ENCODE data around the gene TAF1D. TPM values are rescaled to one million over a fixed set of nuclear protein-coding genes. Genes with fewer than 3 reads are reported as not detected.

TAF1D gene
- total and polyA plus RNA-seq, 10 of the 15 experiments (the other 5 are each of a cell fraction or from before 2014, with no cell fraction given), result 101 to 314 (median 199) TPM

DNA sequence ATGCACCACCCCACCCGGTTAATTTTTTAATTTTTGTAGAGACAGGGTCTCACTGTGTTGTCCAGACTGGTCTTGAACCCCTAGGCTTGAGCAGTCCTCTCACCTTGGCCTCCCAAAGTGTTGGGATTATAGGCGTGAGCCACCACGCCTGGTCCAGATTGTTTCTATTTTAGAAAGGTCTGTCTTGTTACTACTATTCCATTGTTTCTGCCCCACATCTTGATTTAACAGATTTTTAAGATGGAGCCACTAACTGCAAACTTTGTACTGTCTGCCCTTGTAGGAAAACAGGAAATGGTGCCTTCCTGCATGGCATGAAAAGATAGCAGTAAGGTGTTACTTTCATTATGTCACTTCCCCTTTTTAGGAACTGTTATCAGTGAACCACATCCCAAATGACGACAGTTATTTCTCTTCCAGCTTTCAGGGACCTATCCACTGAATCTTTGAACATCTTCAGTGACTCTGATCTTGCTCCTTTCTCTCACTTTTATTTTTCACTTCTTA, 23.2 kb downstream of the TAF1D start (continued):
- TF ChIP-seq, protein P1, sequence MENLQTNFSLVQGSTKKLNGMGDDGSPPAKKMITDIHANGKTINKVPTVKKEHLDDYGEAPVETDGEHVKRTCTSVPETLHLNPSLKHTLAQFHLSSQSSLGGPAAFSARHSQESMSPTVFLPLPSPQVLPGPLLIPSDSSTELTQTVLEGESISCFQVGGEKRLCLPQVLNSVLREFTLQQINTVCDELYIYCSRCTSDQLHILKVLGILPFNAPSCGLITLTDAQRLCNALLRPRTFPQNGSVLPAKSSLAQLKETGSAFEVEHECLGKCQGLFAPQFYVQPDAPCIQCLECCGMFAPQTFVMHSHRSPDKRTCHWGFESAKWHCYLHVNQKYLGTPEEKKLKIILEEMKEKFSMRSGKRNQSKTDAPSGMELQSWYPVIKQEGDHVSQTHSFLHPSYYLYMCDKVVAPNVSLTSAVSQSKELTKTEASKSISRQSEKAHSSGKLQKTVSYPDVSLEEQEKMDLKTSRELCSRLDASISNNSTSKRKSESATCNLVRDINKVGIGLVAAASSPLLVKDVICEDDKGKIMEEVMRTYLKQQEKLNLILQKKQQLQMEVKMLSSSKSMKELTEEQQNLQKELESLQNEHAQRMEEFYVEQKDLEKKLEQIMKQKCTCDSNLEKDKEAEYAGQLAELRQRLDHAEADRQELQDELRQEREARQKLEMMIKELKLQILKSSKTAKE (IDR thresholded peaks at IDR 0.05; ENCODE audit: low read depth, poor library complexity, severe bottlenecking), result peak; percentile 68
- no peak for TF ChIP-seq ZNF274 (IDR thresholded peaks at IDR 0.05; ENCODE audit: insufficient read depth, insufficient read length)
- TF ChIP-seq TAF1 (IDR thresholded peaks at IDR 0.05; ENCODE audit: borderline replicate concordance, low read depth, low read length), result no peak
- no peak for TF ChIP-seq TCF3 (IDR thresholded peaks at IDR 0.05; ENCODE audit: borderline replicate concordance, insufficient read depth, low read depth, low read length)
- TF ChIP-seq ZNF217 (IDR thresholded peaks at IDR 0.05), result no peak
- peak in 1 of 2 experiments; percentile 53; a peak in 1 of 4 replicates for TF ChIP-seq ETV6 (conservative IDR thresholded peaks at IDR 0.05 in 1 of 2, IDR thresholded peaks at IDR 0.05 in 1 of 2; ENCODE audit: borderline replicate concordance in 1 of 2, low read depth in 1 of 2)
- no peak for TF ChIP-seq ZZZ3 (IDR thresholded peaks at IDR 0.05; ENCODE audit: control insufficient read depth, insufficient read length, low read depth)
- TF ChIP-seq YY1 (IDR thresholded peaks at IDR 0.05; ENCODE audit: low read depth, low read length), result peak; percentile 47; the same call in 1 of the 2 replicates
- peak; percentile 87 for TF ChIP-seq RELB (IDR thresholded peaks at IDR 0.05; ENCODE audit: low read depth)
- peak; percentile 72 to 96; a peak in 3 of 4 replicates for TF ChIP-seq EP300 (IDR thresholded peaks at IDR 0.05; ENCODE audit: borderline replicate concordance in 1 of 2, control insufficient read depth in 1 of 2, low read depth in 2 of 2, low read length in 2 of 2)
- no peak for TF ChIP-seq RELA (IDR thresholded peaks at IDR 0.05; ENCODE audit: borderline replicate concordance, partially characterized antibody)
- no peak for TF ChIP-seq PKNOX1 (IDR thresholded peaks at IDR 0.05)
- TF ChIP-seq PAX5 (IDR thresholded peaks at IDR 0.05; ENCODE audit: borderline replicate concordance, low read depth, low read length), result 0 out of 2 replicates have a peak, but pooled peaks have one; percentile 58
- TF ChIP-seq BHLHE40 (IDR thresholded peaks at IDR 0.05; ENCODE audit: borderline replicate concordance in 1 of 2, low read depth in 2 of 2, low read length in 1 of 2), result peak in 1 of 2 experiments; percentile 46; a peak in 1 of 4 replicates
- TF ChIP-seq JUNB (IDR thresholded peaks at IDR 0.05), result peak; percentile 37; the same call in 1 of the 2 replicates
- TF ChIP-seq YBX1 (IDR thresholded peaks at IDR 0.05), result no peak
- TF ChIP-seq IRF4 (IDR thresholded peaks at IDR 0.05; ENCODE audit: low read depth, low read length), result peak; percentile 66; the same call in 1 of the 2 replicates
- no peak for TF ChIP-seq NFYA (IDR thresholded peaks at IDR 0.05; ENCODE audit: borderline replicate concordance, low read depth, low read length)
- peak; percentile 13 for TF ChIP-seq SP1 (IDR thresholded peaks at IDR 0.05; ENCODE audit: low read depth, low read length)
- peak; percentile 25 for TF ChIP-seq E2F8 (IDR thresholded peaks at IDR 0.05; ENCODE audit: low read depth, partially characterized antibody)
- 0 out of 2 replicates have a peak, but pooled peaks have one; percentile 47 for TF ChIP-seq GATAD2B (conservative IDR thresholded peaks at IDR 0.05; ENCODE audit: low read depth)

All from GM12878 (cell line).